SK-N-MC (cell line): ENCODE results near the gene TAF6.

ENCODE experiments used
- EZH2 ChIP-seq: fragments of 200-600 bp; sonication (generic); IDR thresholded peaks from one replicate; pipeline ENCODE4 v1.6.1; 2017; ENCODE audit warnings: antibody characterized with exemption
- FOXP2 ChIP-seq: optimal IDR thresholded peaks from 2 replicates; pipeline ENCODE3; 2011; ENCODE audit warnings: mild to moderate bottlenecking, moderate library complexity; ENCODE audit not compliant: insufficient read depth; ENCODE audit errors: extremely low read length, control extremely low read depth
- POLR2AphosphoS5 ChIP-seq: IDR thresholded peaks from 2 replicates; pipeline ENCODE4 v1.6.1; 2012; ENCODE audit warnings: mild to moderate bottlenecking, low read depth, low read length, borderline replicate concordance

DNA sequence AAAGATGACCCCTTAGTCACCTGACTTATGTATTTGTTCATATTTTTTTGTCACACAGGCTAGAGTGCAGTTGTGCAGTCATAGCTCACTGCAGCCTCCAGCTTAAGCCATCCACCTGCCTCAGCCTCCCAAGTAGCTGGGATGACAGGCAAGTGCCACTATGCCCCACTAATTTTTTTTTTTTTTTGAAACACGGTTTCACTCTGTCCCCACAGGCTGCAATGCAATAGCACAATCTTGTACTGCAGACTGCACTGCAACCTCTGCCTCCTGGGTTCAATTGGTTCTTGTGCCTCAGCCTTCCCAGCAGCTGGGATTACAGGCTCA is 9.4 kb upstream of the TAF6 start:
- TF ChIP-seq EZH2: no peak
- TF ChIP-seq POLR2AphosphoS5: no peak
- TF ChIP-seq FOXP2: no peak
